H1 (cell line): ENCODE data around the gene LMAN1L. TPM values are rescaled to one million over a fixed set of nuclear protein-coding genes. Genes with fewer than 3 reads are reported as not detected.

ENCODE experiments used
- CTCF ChIA-PET: fragments of 300-600 bp; sonication (Branson Sonifier 250); formaldehyde crosslinking; loops from one replicate; lab custom pipeline; 2021; ENCODE audit not compliant: partially characterized antibody; lab: Charles Lee
- POLR2A ChIA-PET: fragments of 300-600 bp; sonication (Branson Sonifier 250); formaldehyde crosslinking; loops from one replicate; lab custom pipeline; 2021; ENCODE audit warnings: inconsistent platforms; ENCODE audit not compliant: partially characterized antibody; lab: Charles Lee
- DNase-seq, 2 experiments: peaks; one replicate each; pipeline versions ENCODE4 v3.0.0 to v3.0.0-alpha.2; 2010 to 2022; ENCODE audit warnings: low spot score in 2 of 2, low read depth in 1 of 2, mixed read lengths in 1 of 2
- FAIRE-seq: peaks from 2 replicates; lab custom pipeline; 2011; peaks lifted over from hg19 to GRCh38; lab: Jason Lieb, UNC
- H2AFZ ChIP-seq: 2 replicates; pipeline ENCODE4 v1.8.1; 2012; ENCODE audit warnings: low read length, inconsistent platforms
- H2AK5ac ChIP-seq: 2 replicates; pipeline ENCODE4 v1.6.1; 2013; ENCODE audit warnings: low read depth, low read length
- H2BK120ac ChIP-seq: replicated peaks from 2 replicates; pipeline ENCODE3; 2013; ENCODE audit warnings: low read depth, low read length, inconsistent platforms
- H2BK12ac ChIP-seq: 2 replicates; pipeline ENCODE4 v1.6.1; 2013; ENCODE audit warnings: low read depth, low read length
- H2BK15ac ChIP-seq: 2 replicates; pipeline ENCODE4 v1.6.1; 2013; ENCODE audit warnings: low read length
- H2BK20ac ChIP-seq: 2 replicates; pipeline ENCODE4 v1.6.1; 2013; ENCODE audit warnings: low read length
- H2BK5ac ChIP-seq: 2 replicates; pipeline ENCODE4 v1.6.1; 2013; ENCODE audit warnings: low read depth, low read length
- H3K14ac ChIP-seq: 2 replicates; pipeline ENCODE4 v1.6.1; 2013; ENCODE audit warnings: inconsistent platforms; ENCODE audit not compliant: insufficient read length
- H3K18ac ChIP-seq: 2 replicates; pipeline ENCODE4 v1.6.1; 2013; ENCODE audit warnings: low read length; ENCODE audit errors: extremely low read depth
- H3K23ac ChIP-seq: 2 replicates; pipeline ENCODE4 v1.6.1; 2013; ENCODE audit warnings: inconsistent platforms; ENCODE audit not compliant: insufficient read length
- H3K23me2 ChIP-seq: 2 replicates; pipeline ENCODE4 v1.6.1; 2013; ENCODE audit warnings: low read depth, low read length
- H3K27ac ChIP-seq: 2 replicates; pipeline ENCODE4 v1.6.1; 2011; ENCODE audit warnings: low read depth, low read length, inconsistent platforms
- H3K27me3 ChIP-seq, 4 experiments: replicated peaks in 1 of 4; 1 replicate in 1 of 4; 2 replicates in 3 of 4; pipeline versions ENCODE4 v1.6.1 to v1.8.1; 2011 to 2013; ENCODE audit warnings: low read length in 3 of 4, mild to moderate bottlenecking in 3 of 4, inconsistent platforms in 2 of 4, mixed read lengths in 2 of 4, moderate library complexity in 1 of 4; ENCODE audit not compliant: control insufficient read depth in 3 of 4, insufficient read depth in 3 of 4; ENCODE audit errors: extremely low read depth in 1 of 4
- H3K36me3 ChIP-seq, 4 experiments: 2 replicates each; pipeline versions ENCODE4 v1.6.1 to v1.8.1; 2011 to 2013; ENCODE audit warnings: mild to moderate bottlenecking in 4 of 4, low read length in 3 of 4, moderate library complexity in 2 of 4, control low read depth in 1 of 4, inconsistent platforms in 1 of 4; ENCODE audit not compliant: insufficient read depth in 4 of 4, control insufficient read depth in 2 of 4
- H3K4ac ChIP-seq: replicated peaks from 2 replicates; pipeline ENCODE3; 2013; ENCODE audit warnings: low read length, low read depth, mixed read lengths, inconsistent platforms; ENCODE audit not compliant: insufficient read length
- H3K4me1 ChIP-seq, 4 experiments: replicated peaks in 1 of 4; 1 replicate in 1 of 4; 2 replicates in 3 of 4; pipeline versions ENCODE4 v1.6.1 to v1.8.1; 2011 to 2013; ENCODE audit warnings: low read length in 3 of 4, inconsistent platforms in 2 of 4, mixed read lengths in 1 of 4; ENCODE audit not compliant: insufficient read depth in 4 of 4, control insufficient read depth in 3 of 4
- H3K4me2 ChIP-seq, 2 experiments: 2 replicates each; pipeline versions ENCODE4 v1.6.1 to v1.8.1; 2011 to 2013; ENCODE audit warnings: low read depth in 2 of 2, low read length in 2 of 2, control low read depth in 1 of 2, inconsistent platforms in 1 of 2, mild to moderate bottlenecking in 1 of 2; ENCODE audit not compliant: insufficient read depth in 1 of 2
- H3K4me3 ChIP-seq, 4 experiments: fragments of 200-600, 300-600 bp in 1 of 4; sonication (generic), shearing (Covaris generic), sonication (Bioruptor Twin) in 1 of 4; 2 replicates each; pipeline versions ENCODE4 v1.5.1 to v1.8.1; 2011 to 2016; ENCODE audit warnings: low read length in 4 of 4, low read depth in 3 of 4, control low read depth in 2 of 4, inconsistent platforms in 2 of 4, mild to moderate bottlenecking in 2 of 4, mixed read lengths in 1 of 4, moderate library complexity in 1 of 4; ENCODE audit not compliant: insufficient read depth in 2 of 4; ENCODE audit errors: extremely low read depth in 1 of 4
- H3K56ac ChIP-seq: replicated peaks from 2 replicates; pipeline ENCODE3; 2013; ENCODE audit warnings: low read depth, mild to moderate bottlenecking, mixed read lengths, low read length, inconsistent platforms; ENCODE audit not compliant: insufficient read length
- H3K79me1 ChIP-seq: 2 replicates; pipeline ENCODE4 v1.6.1; 2013; ENCODE audit warnings: low read depth, low read length, control low read depth
- H3K79me2 ChIP-seq, 2 experiments: 2 replicates each; pipeline versions ENCODE4 v1.6.1 to v1.8.1; 2012 to 2013; ENCODE audit warnings: low read length in 2 of 2, mild to moderate bottlenecking in 2 of 2, inconsistent platforms in 1 of 2; ENCODE audit not compliant: insufficient read depth in 2 of 2, control insufficient read depth in 1 of 2
- H3K9ac ChIP-seq, 4 experiments: replicated peaks in 1 of 4; 1 replicate in 1 of 4; 2 replicates in 3 of 4; pipeline versions ENCODE4 v1.6.1 to v1.8.1; 2011 to 2013; ENCODE audit warnings: low read depth in 3 of 4, low read length in 3 of 4, control low read depth in 2 of 4, mild to moderate bottlenecking in 2 of 4, moderate library complexity in 2 of 4, inconsistent platforms in 1 of 4; ENCODE audit errors: extremely low read depth in 1 of 4
- H3K9me3 ChIP-seq, 2 experiments: 2 replicates each; pipeline versions ENCODE4 v1.6.1 to v1.8.1; 2012 to 2013; ENCODE audit warnings: mild to moderate bottlenecking in 2 of 2, moderate library complexity in 2 of 2, control low read depth in 1 of 2, inconsistent platforms in 1 of 2, low read depth in 1 of 2, low read length in 1 of 2, mixed read lengths in 1 of 2; ENCODE audit not compliant: insufficient read depth in 2 of 2
- H4K20me1 ChIP-seq, 2 experiments: replicated peaks in 1 of 2; 2 replicates each; pipeline versions ENCODE3 to v1.8.1; 2011 to 2013; ENCODE audit warnings: inconsistent platforms in 2 of 2, low read length in 2 of 2, mild to moderate bottlenecking in 1 of 2; ENCODE audit not compliant: insufficient read depth in 2 of 2, control insufficient read depth in 1 of 2
- H4K5ac ChIP-seq: 2 replicates; pipeline ENCODE4 v1.6.1; 2013; ENCODE audit warnings: low read length, low read depth, mixed read lengths, inconsistent platforms; ENCODE audit not compliant: insufficient read length
- H4K8ac ChIP-seq: 2 replicates; pipeline ENCODE4 v1.8.0; 2013; ENCODE audit warnings: mild to moderate bottlenecking, moderate library complexity, low read length, inconsistent platforms; ENCODE audit not compliant: insufficient read depth; ENCODE audit errors: extremely low read depth
- H4K91ac ChIP-seq: replicated peaks from 2 replicates; pipeline ENCODE3; 2013; ENCODE audit warnings: low read length, mixed read lengths, inconsistent platforms; ENCODE audit not compliant: insufficient read length
- CBX8 ChIP-seq: fragments of 300-800, 300-1000 bp; sonication (generic); IDR thresholded peaks from 2 replicates; pipeline ENCODE4 v1.7.1; 2016; ENCODE audit warnings: low read depth, low read length, borderline replicate concordance
- CTCF ChIP-seq, 3 experiments: IDR thresholded peaks; 1 replicate in 2 of 3; 2 replicates in 1 of 3; pipeline versions ENCODE4 v1.5.1 to v1.6.1; 2011; ENCODE audit warnings: low read length in 3 of 3, mild to moderate bottlenecking in 3 of 3, inconsistent platforms in 2 of 3, low read depth in 1 of 3, moderate library complexity in 1 of 3; ENCODE audit not compliant: insufficient read depth in 1 of 3; ENCODE audit errors: control extremely low read depth in 1 of 3
- KDM1A ChIP-seq: fragments of 200-600, 300-600 bp; sonication (generic); IDR thresholded peaks from 2 replicates; pipeline ENCODE4 v1.7.1; 2016; ENCODE audit warnings: mild to moderate bottlenecking, low read length, borderline replicate concordance
- RAD21 ChIP-seq, 2 experiments: IDR thresholded peaks in 1 of 2; conservative IDR thresholded peaks in 1 of 2; 2 replicates each; pipeline ENCODE4 v1.6.1; 2011; ENCODE audit warnings: low read depth in 2 of 2, low read length in 2 of 2, improper control_type of control experiment in 1 of 2, inconsistent platforms in 1 of 2, mild to moderate bottlenecking in 1 of 2, moderate library complexity in 1 of 2
- SP1 ChIP-seq: IDR thresholded peaks from 2 replicates; pipeline ENCODE4 v1.6.1; 2011; ENCODE audit warnings: low read depth, low read length
- WGBS, 2 experiments: shearing (Covaris generic) in 1 of 2; methylation state at CpG; one replicate each; pipeline versions ENCODE4 v1.1.6 to v1.1.7; 2013 to 2015; ENCODE audit warnings: low lambda C conversion rate in 2 of 2, mixed read lengths in 2 of 2, inconsistent platforms in 1 of 2, low coverage in 1 of 2, missing lambda C conversion rate in 1 of 2; ENCODE audit not compliant: insufficient replicate concordance in 2 of 2, insufficient coverage in 1 of 2, insufficient read length in 1 of 2; ENCODE audit errors: extremely low coverage in 1 of 2, missing lambda C conversion rate in 1 of 2; 5-methylcytosine and 5-hydroxymethylcytosine counted together
- polyA plus RNA-seq, 7 experiments: library from polyadenylated mRNA; depleted of rRNA in 3 of 7; stranded (reverse) in 5 of 7; unstranded in 2 of 7; fragments of >200 nt in 5 of 7; fragments of 200-250 nt in 2 of 7; gene quantifications; 1 replicate in 5 of 7; 2 replicates in 1 of 7; 4 replicates in 1 of 7; pipeline versions ENCODE4 v1.2.1 to v1.2.3, GENCODE V29; 2011 to 2013; ENCODE audit warnings: missing spikeins in 2 of 7, mixed read lengths in 2 of 7
- total RNA-seq: library from RNA; stranded (reverse); fragmentation: NEBNext Ultra II Directional; extraction: Animal tissue kit (Norgen Biotek cat#: 25700); gene quantifications from 2 replicates; pipeline ENCODE4 v1.2.1, GENCODE V29; 2021

LMAN1L gene
- total and polyA plus RNA-seq, 2 of the 8 experiments (the other 6 are each of a cell fraction or from before 2014, with no cell fraction given) = not detected

- no peak overlapping the region for H2AFZ ChIP-seq
- H2BK15ac ChIP-seq = 0 out of 2 replicates have a peak overlapping the region, but pooled peaks have one; percentile 29
- H3K23ac ChIP-seq = no peak overlapping the region
- ChIA-PET CTCF (interaction anchor here (0.6 to 6.6 kb wide), 15 partner anchors 11 to 208 kb away, joined by 3 to 52 read pairs (median 6); partner anchors contain the start of gene CPLX3), POLR2A (interaction anchor here (0.8 to 4.1 kb wide), 4 partner anchors 8 to 179 kb away, joined by 3 to 23 read pairs (median 4); no protein-coding TSS in a partner anchor)
- 0 out of 4 replicates have a peak overlapping the region, but pooled peaks of 1 of the 2 experiments have one; percentile 16 for H3K4me2 ChIP-seq
- DNase-seq (no peak), FAIRE-seq (no peak)
- H3K36me3 ChIP-seq = peaks cover 0 to 5% (median 2%) of the 10 kb centered on the region in 4 experiments; a peak in 4 of 8 replicates
- no peak overlapping the region for H2BK120ac ChIP-seq
- no peaks in the 10 kb centered on the region for H3K79me2 ChIP-seq
- no peak overlapping the region for H2BK20ac ChIP-seq
- no peak overlapping the region for H3K27ac ChIP-seq
- no peak overlapping the region for H4K91ac ChIP-seq
- H3K9me3 ChIP-seq = no peaks in the 10 kb centered on the region
- H4K20me1 ChIP-seq = peaks cover 2% of the 10 kb centered on the region in 2 experiments
- H3K9ac ChIP-seq = no peak overlapping the region
- no peak overlapping the region for H3K18ac ChIP-seq
- peak overlapping the region; percentile 7 for H4K8ac ChIP-seq
- peaks cover 0 to 16% (median 10%) of the 10 kb centered on the region in 4 experiments; a peak in 6 of 7 replicates for H3K4me1 ChIP-seq
- H3K27me3 ChIP-seq = no peaks in the 10 kb centered on the region
- H3K4ac ChIP-seq = no peak overlapping the region
- no peak overlapping the region for H2BK5ac ChIP-seq
- no peak overlapping the region for H3K14ac ChIP-seq
- H4K5ac ChIP-seq = no peak overlapping the region
- H3K4me3 ChIP-seq = no peak overlapping the region
- H3K23me2 ChIP-seq = peaks cover 7% of the 10 kb centered on the region; the same call in 1 of the 2 replicates
- 91% methylated on average over 31 of the region's 31 CpGs; no CpG with 5 or more reads in 1 of the 2 experiments for WGBS, 2 experiments
- 0 out of 2 replicates have a peak, but pooled peaks cover 2% of the 10 kb centered on the region for H3K79me1 ChIP-seq
- TF ChIP-seq SP1 (no peak), RAD21 (IDR thresholded peaks at IDR 0.05 in 1 of 2, conservative IDR thresholded peaks at IDR 0.05 in 1 of 2; ENCODE audit: low read depth in 2 of 2, low read length in 2 of 2) (peak in 1 of 2 experiments; percentile 39; a peak in 2 of 4 replicates), CTCF (IDR thresholded peaks at IDR 0.05; ENCODE audit: control extremely low read depth in 1 of 3, insufficient read depth in 1 of 3, low read depth in 1 of 3, low read length in 3 of 3) (peak; percentile 26 to 43 (median 28); a peak in 3 of 4 replicates), CBX8 (no peak), KDM1A (no peak)
- no peak overlapping the region for H2BK12ac ChIP-seq
- no peak overlapping the region for H2AK5ac ChIP-seq
- no peak overlapping the region for H3K56ac ChIP-seq
Measured at GRCh38 chr15:74839526-74840395, 27.1 kb downstream of the LMAN1L start.
